SK-N-MC (cell line): Measurements from ENCODE around the gene FCRL6.

ENCODE experiments used
- DNase-seq: peaks from one replicate; pipeline ENCODE4 v3.0.0-alpha.2; 2011; ENCODE audit warnings: low read depth, low spot score
- H3K27ac ChIP-seq: fragments of 200-600 bp; sonication (generic); 2 replicates; pipeline ENCODE4 v1.5.1; 2016; ENCODE audit warnings: mixed run types
- H3K36me3 ChIP-seq: fragments of 200-600 bp; sonication (generic); 2 replicates; pipeline ENCODE4 v1.6.1; 2017; ENCODE audit warnings: antibody characterized with exemption, low read length, mixed read lengths; ENCODE audit not compliant: insufficient read depth
- H3K4me3 ChIP-seq: fragments of 200-600 bp; sonication (generic); 2 replicates; pipeline ENCODE4 v1.5.1; 2016
- H3K9ac ChIP-seq: fragments of 200-600 bp; sonication (generic); 2 replicates; pipeline ENCODE4 v1.8.0; 2017; ENCODE audit warnings: mixed run types, mixed read lengths; ENCODE audit not compliant: insufficient read length
- H3K9me3 ChIP-seq: fragments of 200-600 bp; sonication (generic); 2 replicates; pipeline ENCODE4 v1.6.1; 2017; ENCODE audit warnings: low read depth, mild to moderate bottlenecking, antibody characterized with exemption, low read length, moderate library complexity, mixed read lengths
- EZH2 ChIP-seq: fragments of 200-600 bp; sonication (generic); IDR thresholded peaks from one replicate; pipeline ENCODE4 v1.6.1; 2017; ENCODE audit warnings: antibody characterized with exemption
- FOXP2 ChIP-seq: optimal IDR thresholded peaks from 2 replicates; pipeline ENCODE3; 2011; ENCODE audit warnings: mild to moderate bottlenecking, moderate library complexity; ENCODE audit not compliant: insufficient read depth; ENCODE audit errors: extremely low read length, control extremely low read depth
- POLR2AphosphoS5 ChIP-seq: IDR thresholded peaks from 2 replicates; pipeline ENCODE4 v1.6.1; 2012; ENCODE audit warnings: mild to moderate bottlenecking, low read depth, low read length, borderline replicate concordance

Gene FCRL6

DNA sequence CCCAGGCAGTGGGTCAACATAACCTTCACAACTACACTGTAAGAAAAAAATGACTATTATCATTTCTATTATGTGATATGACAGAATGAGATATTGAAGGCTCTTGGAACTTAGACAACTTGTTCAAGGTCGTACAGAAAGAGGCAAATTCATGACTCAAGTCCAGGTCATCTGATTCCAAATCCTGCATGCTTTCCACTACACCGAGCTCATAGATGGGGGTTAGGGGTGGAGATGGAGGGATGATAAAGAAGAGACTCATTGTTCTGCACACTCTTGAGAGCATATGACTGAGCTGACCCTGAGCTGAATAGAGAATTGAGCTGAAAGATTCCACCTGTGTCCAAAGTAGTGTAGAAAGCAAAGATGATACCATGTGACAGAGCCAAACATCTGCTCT, 2.8 kb downstream of the FCRL6 start:
- H3K9me3 ChIP-seq = no peaks in the 10 kb centered on the region
- H3K4me3 ChIP-seq = no peak overlapping the region
- no peak overlapping the region for H3K9ac ChIP-seq
- TF ChIP-seq POLR2AphosphoS5 (no peak), EZH2 (no peak), FOXP2 (no peak)
- DNase-seq = no peak
- no peaks in the 10 kb centered on the region for H3K36me3 ChIP-seq
- H3K27ac ChIP-seq = no peak overlapping the region

DNA sequence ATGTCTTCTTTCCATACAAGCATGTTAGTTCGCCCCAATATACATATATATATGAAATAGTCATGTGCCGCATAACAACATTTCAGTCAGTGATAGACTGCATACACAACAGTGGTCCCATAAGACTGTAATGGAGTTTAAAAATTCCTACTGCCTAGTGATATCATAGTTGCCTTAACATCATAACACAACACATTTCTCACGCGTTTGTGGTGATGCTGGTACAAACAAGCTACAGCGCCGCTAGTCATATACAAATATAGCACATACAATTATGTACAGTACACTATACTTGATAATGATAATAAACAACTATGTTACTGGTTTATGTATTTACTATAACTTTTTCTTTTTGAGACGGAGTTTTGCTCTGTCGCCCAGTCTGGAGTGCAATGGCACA, 13.8 kb downstream of the FCRL6 start:
- H3K27ac ChIP-seq = no peak overlapping the region
- no peak overlapping the region for H3K9ac ChIP-seq
- no peak overlapping the region for H3K4me3 ChIP-seq
- TF ChIP-seq FOXP2 (no peak), EZH2 (no peak), POLR2AphosphoS5 (no peak)
- no peaks in the 10 kb centered on the region for H3K36me3 ChIP-seq
- DNase-seq = no peak
- no peaks in the 10 kb centered on the region for H3K9me3 ChIP-seq

GRCh38 chr1:159817276-159818041, 15.3 kb downstream of the FCRL6 start:
- DNase-seq = no peak
- H3K36me3 ChIP-seq = no peaks in the 10 kb centered on the region
- H3K27ac ChIP-seq = no peak overlapping the region
- H3K9me3 ChIP-seq = no peaks in the 10 kb centered on the region
- no peak overlapping the region for H3K4me3 ChIP-seq
- TF ChIP-seq POLR2AphosphoS5 (no peak), FOXP2 (no peak), EZH2 (no peak)
- no peak overlapping the region for H3K9ac ChIP-seq

DNA sequence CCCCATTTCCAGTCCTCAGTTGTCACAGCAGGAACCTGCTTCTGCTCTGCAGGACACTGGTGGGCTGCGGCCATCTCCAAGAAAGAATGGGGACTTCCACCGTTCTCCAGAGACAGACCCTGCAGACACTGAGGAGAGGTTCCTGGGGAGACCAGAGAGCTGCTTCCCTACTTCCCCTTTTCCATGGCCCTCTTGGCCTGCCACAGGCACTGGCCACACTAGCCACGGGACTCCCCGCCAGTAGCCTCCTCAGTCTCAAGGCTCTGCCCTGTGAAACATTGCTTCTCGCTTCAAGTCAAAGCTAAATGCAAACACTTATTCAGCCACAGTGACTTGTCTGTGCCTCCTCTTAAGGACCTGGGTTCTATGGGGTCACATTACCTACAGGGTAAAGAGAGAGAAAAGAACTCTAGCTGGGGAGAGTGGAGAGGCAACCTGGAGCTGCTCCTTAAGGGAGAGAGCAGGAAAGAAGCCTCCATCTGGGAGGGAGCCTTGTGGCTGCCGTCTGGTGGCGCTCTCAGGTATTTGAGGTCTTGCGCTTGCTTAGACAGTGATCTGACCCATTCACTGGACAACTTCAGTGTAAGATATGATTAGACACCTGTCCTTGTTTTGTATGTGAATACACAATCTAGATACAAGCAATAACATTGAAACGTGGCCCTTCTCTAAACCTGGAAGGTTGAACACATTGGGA, 19.2 kb downstream of the FCRL6 start:
- no peak overlapping the region for H3K9ac ChIP-seq
- H3K36me3 ChIP-seq = no peaks in the 10 kb centered on the region
- TF ChIP-seq FOXP2 = no peak
- no peak for TF ChIP-seq EZH2
- TF ChIP-seq POLR2AphosphoS5 = no peak
- H3K27ac ChIP-seq = no peak overlapping the region
- H3K4me3 ChIP-seq = no peak overlapping the region
- DNase-seq = no peak
- no peaks in the 10 kb centered on the region for H3K9me3 ChIP-seq

DNA sequence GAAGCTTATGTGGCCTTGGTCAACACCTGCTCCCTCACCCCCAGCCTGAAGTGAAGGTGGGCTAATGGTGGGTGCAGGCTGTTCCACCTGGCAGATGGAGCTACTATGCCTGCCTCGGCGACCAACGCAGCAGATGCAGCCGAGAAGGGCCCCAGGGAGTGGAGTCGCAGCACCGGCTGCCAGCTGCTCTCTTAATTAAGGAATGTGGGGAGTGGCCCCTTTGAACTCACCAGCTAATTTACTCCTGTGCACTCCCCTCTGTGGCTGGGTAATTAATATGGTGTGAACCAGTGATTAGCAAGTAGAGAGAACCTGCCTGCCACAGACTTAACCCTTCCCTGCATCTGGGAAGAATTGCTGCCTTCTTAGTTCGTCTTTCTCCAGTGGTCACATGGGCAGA, 21.2 kb downstream of the FCRL6 start:
- no peak for DNase-seq
- Histone ChIP-seq H3K36me3 (no peaks in the 10 kb centered on the region), H3K9ac (no peak overlapping the region), H3K27ac (no peak overlapping the region), H3K4me3 (no peak overlapping the region), H3K9me3 (no peaks in the 10 kb centered on the region)
- no peak for TF ChIP-seq FOXP2

DNA sequence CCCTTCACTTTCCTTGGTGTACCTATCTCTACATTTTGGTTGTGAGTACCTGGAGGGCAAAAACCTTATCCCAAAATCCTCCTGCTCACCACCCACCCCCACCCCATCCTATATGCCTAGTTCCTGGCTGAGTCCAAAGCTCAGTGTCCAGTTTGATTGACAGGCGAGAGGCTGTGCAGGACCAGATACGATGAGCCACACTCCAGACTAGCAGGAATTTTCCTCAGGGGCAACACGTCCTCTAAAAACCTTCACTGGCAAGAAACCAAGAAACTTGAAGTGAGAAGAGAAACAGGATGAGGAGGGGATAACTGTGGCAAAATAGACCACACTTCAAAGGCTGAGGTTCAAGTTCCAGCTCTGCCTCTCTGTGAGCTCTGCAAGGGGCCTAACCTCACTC, 23.4 kb downstream of the FCRL6 start:
- no peak overlapping the region for H3K4me3 ChIP-seq
- H3K27ac ChIP-seq = no peak overlapping the region
- TF ChIP-seq FOXP2 (no peak), EZH2 (no peak), POLR2AphosphoS5 (no peak)
- DNase-seq = no peak
- no peaks in the 10 kb centered on the region for H3K9me3 ChIP-seq
- H3K9ac ChIP-seq = no peak overlapping the region
- H3K36me3 ChIP-seq = no peaks in the 10 kb centered on the region

DNA sequence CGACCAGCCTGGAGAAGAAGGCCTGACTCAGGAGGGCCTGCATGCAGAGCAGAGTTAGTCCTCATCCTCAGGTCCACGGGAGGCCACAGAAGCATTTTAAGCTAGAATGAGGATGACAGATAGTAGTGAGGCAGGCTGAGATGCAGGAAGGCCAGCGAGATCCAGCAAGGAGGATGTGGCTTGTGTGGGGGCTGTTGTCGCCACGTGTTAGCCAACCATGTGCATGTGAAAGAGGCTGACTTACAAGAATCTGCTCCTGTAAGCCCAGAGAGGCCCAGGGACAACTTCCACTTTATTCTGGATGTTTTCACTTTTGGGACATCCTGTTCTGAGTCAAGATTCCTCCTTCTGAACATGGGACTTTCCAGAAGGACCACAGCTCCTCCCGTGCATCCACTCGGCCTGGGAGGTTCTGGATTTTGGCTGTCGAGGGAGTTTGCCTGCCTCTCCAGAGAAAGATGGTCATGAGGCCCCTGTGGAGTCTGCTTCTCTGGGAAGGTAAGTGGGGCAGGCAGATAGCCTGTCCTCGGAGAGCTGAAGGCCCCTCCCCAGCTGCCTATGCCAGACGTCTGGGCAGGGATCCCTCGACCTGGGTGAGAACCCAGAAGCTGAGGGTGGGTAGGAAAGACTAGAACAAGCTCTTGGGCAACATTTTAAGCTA, 24.4 kb downstream of the FCRL6 start, which contains the start of gene SLAMF8:
SLAMF8 (plus strand) TSS at position 433 of the 661 bp plus-strand sequence; CDS start at position 459, 26 bp downstream.
- no peaks in the 10 kb centered on the region for H3K36me3 ChIP-seq
- TF ChIP-seq FOXP2 (no peak), EZH2 (no peak)
- no peak for DNase-seq
- H3K4me3 ChIP-seq = no peak within 1 kb of the TSS
- no peak within 1 kb of the TSS for H3K9ac ChIP-seq
- no peak within 1 kb of the TSS for H3K27ac ChIP-seq
- H3K9me3 ChIP-seq = no peaks in the 10 kb centered on the region

DNA sequence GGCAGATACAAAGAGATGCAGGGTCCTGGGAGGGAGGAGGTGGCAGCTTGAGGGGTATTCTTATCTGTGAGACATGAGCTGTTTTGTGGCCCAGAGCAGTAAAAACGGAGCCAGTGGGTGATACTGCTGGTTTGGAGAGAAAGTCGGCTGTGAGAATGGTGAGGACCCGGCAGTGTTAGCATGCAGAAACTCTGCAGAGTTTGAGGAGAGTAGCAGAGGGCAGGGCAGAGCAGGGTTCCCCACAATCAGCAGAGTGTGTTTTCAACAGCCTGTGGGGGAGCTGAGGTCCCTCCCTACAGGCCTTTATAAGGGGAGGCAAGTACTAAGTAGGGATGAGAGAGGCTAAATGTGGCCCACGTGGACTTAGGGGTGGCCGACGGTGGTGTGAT, 24.9 kb downstream of the FCRL6 start:
- no peaks in the 10 kb centered on the region for H3K36me3 ChIP-seq
- no peak overlapping the region for H3K9ac ChIP-seq
- H3K4me3 ChIP-seq = no peak overlapping the region
- no peak for TF ChIP-seq EZH2
- TF ChIP-seq POLR2AphosphoS5 = no peak
- TF ChIP-seq FOXP2 = no peak
- no peak for DNase-seq
- no peaks in the 10 kb centered on the region for H3K9me3 ChIP-seq
- H3K27ac ChIP-seq = no peak overlapping the region

DNA sequence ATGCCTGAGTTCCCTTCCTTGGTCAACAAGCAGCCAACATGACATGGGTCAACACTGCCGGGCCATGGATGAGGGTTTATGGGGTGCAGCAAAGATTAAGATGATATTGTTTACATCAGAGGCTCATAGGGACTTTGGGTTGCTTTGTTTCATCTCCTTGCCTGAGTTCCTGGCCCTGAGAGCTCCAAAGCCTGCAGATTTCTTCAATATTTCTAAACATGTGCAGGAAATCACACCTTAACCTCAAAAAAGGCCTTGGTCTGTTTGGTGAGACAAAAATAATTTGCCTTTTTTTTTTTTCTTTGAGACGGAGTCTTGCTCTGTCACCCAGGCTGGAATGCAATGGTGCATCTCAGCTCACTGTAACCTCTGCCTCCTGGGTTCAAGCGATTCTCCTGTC, 25.4 kb downstream of the FCRL6 start:
- Histone ChIP-seq H3K9me3 (no peaks in the 10 kb centered on the region), H3K36me3 (no peaks in the 10 kb centered on the region), H3K27ac (no peak overlapping the region), H3K4me3 (no peak overlapping the region), H3K9ac (no peak overlapping the region)
- TF ChIP-seq POLR2AphosphoS5 (no peak), FOXP2 (no peak), EZH2 (no peak)
- no peak for DNase-seq
